22Rv1 (cell line): ENCODE results near the gene CPNE4.
A peak's percentile ranks its signal among the peaks of the same experiment; 100 is the strongest.

Experiments used
- H3K27ac ChIP-seq: fragments of 450-650 bp; 2 replicates; pipeline ENCODE4 v1.5.1; 2017
- ZFX ChIP-seq: fragments of 450-650 bp; IDR thresholded peaks from 2 replicates; pipeline ENCODE4 v1.6.1; 2017; ENCODE audit warnings: antibody characterized with exemption, borderline replicate concordance
- TF ChIP-seq, protein P1 (sequence below): fragments of 450-650 bp; IDR thresholded peaks from 2 replicates; pipeline ENCODE4 v1.5.1; 2017; ENCODE audit warnings: mild to moderate bottlenecking

CPNE4 gene

DNA sequence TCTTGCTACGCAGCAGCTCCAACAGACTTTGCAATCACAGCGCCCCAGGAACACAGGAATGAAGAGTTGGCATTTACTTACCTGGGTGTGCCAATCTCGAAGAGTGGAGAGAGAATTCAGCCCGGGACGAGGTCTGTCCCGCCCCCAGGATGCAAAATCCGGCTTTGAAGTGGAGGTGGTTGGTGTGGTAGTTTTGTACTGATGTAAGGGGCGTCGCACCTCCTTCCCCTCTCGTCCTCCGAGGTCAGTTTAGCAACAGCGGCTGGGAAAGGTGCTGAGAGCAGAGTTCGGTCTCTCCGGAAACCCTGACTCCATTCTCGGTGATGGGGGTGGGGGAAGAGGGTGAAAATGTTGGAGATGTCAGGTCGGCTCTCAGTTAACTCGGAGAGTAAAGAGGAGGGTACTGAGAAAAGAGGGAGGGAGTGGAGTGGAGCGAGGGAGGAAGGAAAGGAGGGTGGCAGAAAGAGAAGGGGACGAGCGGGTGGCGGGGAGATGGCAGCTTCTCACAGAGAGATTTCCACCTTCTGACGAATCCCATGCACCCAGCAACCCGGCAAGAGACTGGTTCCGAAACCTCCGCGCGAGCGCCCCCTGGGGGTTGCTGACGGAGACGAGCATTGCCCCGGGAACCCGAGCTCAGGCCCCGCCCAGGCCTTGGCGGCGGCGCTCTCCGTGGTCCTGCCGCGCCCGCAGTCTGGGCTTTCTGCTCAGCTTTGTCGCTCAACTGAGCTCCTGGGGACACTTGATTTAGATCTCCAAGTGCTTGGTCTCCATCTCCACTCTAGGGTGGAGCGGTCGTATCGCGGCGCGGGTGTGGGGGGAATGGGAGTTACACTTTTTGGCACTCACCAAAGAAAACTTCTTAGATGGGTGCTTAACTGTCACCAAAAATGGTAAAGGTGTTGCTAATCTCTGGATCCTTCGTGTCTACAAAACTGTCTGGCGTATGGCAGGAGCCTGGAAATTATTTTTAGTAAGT is at the start of gene CPNE4:
CPNE4 (minus strand) TSS at position 529 of the 979 bp plus-strand sequence.
- peak within 1 kb of the TSS; percentile 73 for H3K27ac ChIP-seq
- no peak for TF ChIP-seq ZFX
- TF ChIP-seq, protein P1, sequence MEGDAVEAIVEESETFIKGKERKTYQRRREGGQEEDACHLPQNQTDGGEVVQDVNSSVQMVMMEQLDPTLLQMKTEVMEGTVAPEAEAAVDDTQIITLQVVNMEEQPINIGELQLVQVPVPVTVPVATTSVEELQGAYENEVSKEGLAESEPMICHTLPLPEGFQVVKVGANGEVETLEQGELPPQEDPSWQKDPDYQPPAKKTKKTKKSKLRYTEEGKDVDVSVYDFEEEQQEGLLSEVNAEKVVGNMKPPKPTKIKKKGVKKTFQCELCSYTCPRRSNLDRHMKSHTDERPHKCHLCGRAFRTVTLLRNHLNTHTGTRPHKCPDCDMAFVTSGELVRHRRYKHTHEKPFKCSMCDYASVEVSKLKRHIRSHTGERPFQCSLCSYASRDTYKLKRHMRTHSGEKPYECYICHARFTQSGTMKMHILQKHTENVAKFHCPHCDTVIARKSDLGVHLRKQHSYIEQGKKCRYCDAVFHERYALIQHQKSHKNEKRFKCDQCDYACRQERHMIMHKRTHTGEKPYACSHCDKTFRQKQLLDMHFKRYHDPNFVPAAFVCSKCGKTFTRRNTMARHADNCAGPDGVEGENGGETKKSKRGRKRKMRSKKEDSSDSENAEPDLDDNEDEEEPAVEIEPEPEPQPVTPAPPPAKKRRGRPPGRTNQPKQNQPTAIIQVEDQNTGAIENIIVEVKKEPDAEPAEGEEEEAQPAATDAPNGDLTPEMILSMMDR: peak; percentile 93

- no peak overlapping the region for H3K27ac ChIP-seq
- TF ChIP-seq, protein P1: no peak
- TF ChIP-seq ZFX: no peak
Observed at GRCh38 chr3:132083583-132084279, 48.9 kb upstream of the CPNE4 start.

GRCh38 chr3:132083159-132083558 is 48.3 kb upstream of the CPNE4 start:
- no peak overlapping the region for H3K27ac ChIP-seq
- no peak for TF ChIP-seq ZFX
- TF ChIP-seq, protein P1: no peak

GRCh38 chr3:132079147-132079546 is 44.3 kb upstream of the CPNE4 start:
- TF ChIP-seq ZFX: no peak
- TF ChIP-seq, protein P1: no peak
- no peak overlapping the region for H3K27ac ChIP-seq

DNA sequence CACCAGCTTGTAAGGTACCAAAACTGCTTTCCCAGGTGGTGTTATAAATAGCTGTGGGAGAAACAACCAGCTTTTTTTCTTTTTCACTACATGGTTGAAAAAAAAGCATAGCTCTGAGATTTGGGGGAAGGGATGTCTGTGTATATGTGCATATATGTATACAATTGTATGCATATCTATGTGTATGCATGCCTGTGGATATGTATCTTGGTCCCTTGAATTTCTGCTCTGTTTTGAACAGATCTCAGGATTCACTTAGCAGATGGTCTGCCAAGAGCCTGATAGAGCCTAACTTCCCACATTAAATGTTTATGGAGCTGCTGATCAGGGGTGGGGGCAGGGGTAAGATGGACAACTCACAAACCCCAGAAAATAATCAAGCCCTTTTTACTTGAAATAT is 39.0 kb upstream of the CPNE4 start:
- TF ChIP-seq ZFX: no peak
- H3K27ac ChIP-seq: no peak overlapping the region

DNA sequence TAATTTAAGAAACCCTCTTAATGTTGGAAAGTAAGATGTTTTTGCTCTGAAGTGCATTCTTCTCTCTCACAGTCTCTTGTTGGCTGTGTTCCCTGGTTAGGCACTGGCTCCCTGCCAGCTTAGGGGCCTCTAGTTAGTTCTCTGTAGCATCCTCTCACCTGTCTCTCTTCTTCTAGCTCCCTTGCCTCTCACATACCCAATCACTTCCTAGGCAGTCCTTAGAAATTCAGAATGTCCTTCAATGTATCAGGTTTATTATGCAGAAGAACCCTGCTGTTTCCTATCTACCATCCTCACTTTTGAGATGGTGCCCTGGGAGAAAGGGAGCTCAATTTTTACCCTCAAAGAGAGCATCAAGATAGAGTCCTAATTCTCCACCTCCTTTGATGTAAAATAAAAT is 36.2 kb upstream of the CPNE4 start:
- TF ChIP-seq, protein P1: no peak
- H3K27ac ChIP-seq: no peak overlapping the region

DNA sequence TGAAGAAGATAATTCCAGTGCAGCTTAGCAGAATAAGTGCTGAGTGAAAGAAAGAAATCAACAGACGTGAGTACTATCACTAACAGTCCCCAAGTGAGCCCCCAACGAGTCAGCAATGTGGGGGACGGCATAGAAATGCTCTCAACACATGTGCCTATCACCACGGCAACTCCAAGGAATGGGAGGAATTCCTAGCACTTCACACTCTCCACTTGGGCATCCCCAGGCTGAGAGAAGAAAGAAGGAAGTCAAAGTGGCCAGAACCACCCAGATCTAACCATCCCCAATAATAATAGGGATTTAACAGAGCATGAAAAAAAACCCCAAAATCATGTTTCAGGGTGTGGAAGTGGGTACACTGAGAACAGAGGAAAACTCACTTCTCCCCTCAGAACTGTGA is 29.3 kb upstream of the CPNE4 start:
- no peak overlapping the region for H3K27ac ChIP-seq
- TF ChIP-seq, protein P1: no peak
- no peak for TF ChIP-seq ZFX
